ENCODE measurements around the gene METTL25B. TPM values are rescaled to one million over a fixed set of nuclear protein-coding genes. Genes with fewer than 3 reads are reported as not detected.

Gene METTL25B
- total RNA-seq, 4 donors from 2014 or later, result 12.9 to 28.0 (median 17.6) TPM

DNA sequence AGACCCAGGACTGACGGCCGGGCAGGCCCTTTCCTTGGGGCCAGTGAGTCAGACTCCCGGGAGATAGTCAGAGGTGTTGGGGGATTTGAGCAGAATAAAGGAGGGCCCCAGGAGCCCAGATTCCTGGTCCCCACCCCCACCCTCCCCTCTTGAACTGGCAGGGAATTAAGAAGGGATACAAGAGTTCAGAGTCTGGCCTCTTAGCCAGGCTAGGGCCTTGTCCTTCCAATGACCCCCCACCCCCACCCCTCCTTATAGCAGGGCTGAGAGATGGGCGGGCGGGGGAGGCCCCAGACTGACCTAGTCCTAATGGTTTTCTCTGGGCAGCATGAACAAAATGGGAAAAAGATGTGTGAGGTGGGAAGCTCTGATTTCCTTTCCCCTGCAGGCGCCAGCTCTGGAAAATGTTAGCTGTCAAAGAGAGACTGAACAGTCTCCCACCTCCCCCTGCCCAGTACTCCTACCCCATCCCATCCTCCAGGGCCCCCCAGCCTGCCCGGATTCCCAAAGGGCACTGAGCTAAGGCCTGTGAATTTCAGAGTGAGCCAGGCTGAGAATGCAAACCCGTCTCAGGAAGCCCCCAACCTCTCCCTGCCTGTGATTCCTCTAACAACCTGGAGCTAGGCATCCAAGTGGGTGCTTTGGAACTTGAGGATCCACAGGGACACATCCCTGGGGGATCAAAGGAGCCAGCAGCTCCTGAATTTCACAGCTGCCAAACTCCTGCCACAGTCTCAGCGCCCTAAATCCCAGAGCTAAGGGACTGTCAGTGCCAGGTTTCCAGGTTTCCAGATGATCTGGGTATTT is 17.1 kb upstream of the METTL25B start:
- intact Hi-C loops (cut with DNase I; ENCODE audit: low total_unique reads), result no loop called here
- no peak overlapping the region for H3K27ac ChIP-seq
- TF ChIP-seq, protein P1, sequence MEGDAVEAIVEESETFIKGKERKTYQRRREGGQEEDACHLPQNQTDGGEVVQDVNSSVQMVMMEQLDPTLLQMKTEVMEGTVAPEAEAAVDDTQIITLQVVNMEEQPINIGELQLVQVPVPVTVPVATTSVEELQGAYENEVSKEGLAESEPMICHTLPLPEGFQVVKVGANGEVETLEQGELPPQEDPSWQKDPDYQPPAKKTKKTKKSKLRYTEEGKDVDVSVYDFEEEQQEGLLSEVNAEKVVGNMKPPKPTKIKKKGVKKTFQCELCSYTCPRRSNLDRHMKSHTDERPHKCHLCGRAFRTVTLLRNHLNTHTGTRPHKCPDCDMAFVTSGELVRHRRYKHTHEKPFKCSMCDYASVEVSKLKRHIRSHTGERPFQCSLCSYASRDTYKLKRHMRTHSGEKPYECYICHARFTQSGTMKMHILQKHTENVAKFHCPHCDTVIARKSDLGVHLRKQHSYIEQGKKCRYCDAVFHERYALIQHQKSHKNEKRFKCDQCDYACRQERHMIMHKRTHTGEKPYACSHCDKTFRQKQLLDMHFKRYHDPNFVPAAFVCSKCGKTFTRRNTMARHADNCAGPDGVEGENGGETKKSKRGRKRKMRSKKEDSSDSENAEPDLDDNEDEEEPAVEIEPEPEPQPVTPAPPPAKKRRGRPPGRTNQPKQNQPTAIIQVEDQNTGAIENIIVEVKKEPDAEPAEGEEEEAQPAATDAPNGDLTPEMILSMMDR (IDR thresholded peaks at IDR 0.05 in 4 of 5, conservative IDR thresholded peaks at IDR 0.05 in 1 of 5), result no peak
- no peak for TF ChIP-seq POLR2A (IDR thresholded peaks at IDR 0.05)
- H3K27me3 ChIP-seq, result peaks cover 0 to 4% (median 2%) of the 10 kb centered on the region in 3 donors
- DNase-seq (no peak), ATAC-seq (no peak)
- no peaks in the 10 kb centered on the region for H3K9me3 ChIP-seq
- in situ Hi-C loops (cut with MboI; ENCODE audit: low sequenced_read_pairs in 4 of 4), result loop anchor here in 2 of 4 donors (10.0 to 25.0 kb wide), 2 partner anchors 151 to 174 kb away; partner anchors contain the start of genes INSRR (in 1 of the 2) and NTRK1 (in 1 of the 2)
- H3K4me3 ChIP-seq, result no peak overlapping the region
- H3K36me3 ChIP-seq, result no peaks in the 10 kb centered on the region
- H3K4me1 ChIP-seq, result peaks cover 4 to 7% of the 10 kb centered on the region in 2 donors

DNA sequence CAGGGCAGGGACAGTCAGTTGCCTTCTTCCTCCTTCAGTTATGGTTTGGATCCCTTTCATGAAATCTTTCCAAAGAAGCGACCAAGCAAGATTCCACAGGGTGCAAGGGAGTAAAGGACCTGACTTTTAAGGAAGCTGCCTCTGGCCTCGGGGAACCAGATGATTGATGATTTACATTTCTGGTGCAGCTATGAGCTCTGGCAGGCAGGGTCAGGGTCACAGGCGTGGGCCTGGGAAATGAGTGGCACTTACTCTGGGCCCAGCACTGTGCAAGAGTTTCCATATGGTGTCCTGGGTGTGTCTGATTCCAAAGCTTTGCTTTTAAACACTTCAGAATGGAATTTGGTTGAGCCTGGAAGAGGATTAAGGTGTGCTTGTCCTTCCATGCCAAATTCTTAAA is 15.6 kb upstream of the METTL25B start:
- in situ Hi-C loops (cut with MboI; ENCODE audit: low sequenced_read_pairs in 4 of 4), result loop anchor here in 2 of 4 donors (10.0 to 25.0 kb wide), 2 partner anchors 150 to 172 kb away; partner anchors contain the start of genes INSRR (in 1 of the 2) and NTRK1 (in 1 of the 2)
- no peak for ATAC-seq
- H3K9me3 ChIP-seq, result no peaks in the 10 kb centered on the region
- no peaks in the 10 kb centered on the region for H3K4me1 ChIP-seq
- intact Hi-C loops (cut with DNase I; ENCODE audit: low total_unique reads), result no loop called here
- DNase-seq, result no peak
- H3K27ac ChIP-seq, result no peak overlapping the region
- H3K27me3 ChIP-seq, result no peaks in the 10 kb centered on the region
- no peaks in the 10 kb centered on the region for H3K36me3 ChIP-seq
- TF ChIP-seq, protein P1 (IDR thresholded peaks at IDR 0.05 in 4 of 5, conservative IDR thresholded peaks at IDR 0.05 in 1 of 5), result no peak
- TF ChIP-seq POLR2A (IDR thresholded peaks at IDR 0.05), result no peak
- H3K4me3 ChIP-seq, result no peak overlapping the region

DNA sequence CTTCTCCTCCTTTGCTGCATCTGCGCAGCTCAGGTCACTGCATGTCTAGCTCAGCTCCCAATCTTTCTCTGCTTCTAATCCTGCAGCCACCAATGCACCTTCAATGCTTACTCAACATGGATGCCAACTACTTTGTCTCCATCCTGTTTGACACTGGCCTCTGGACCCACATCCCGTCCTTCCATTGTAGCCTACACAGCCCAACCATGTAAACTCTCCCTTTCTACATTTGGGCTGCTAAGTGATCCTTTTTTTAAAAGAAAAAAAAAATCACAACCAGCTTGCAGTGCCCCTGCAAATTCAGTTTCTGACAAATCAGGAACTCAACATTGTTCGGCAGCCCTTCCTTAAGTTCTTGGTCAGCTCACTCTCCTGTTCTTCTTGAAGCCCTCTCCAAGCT is 13.4 kb upstream of the METTL25B start:
- Histone ChIP-seq H3K9me3 (no peaks in the 10 kb centered on the region), H3K4me1 (no peaks in the 10 kb centered on the region), H3K36me3 (no peaks in the 10 kb centered on the region), H3K4me3 (no peak overlapping the region), H3K27ac (no peak overlapping the region), H3K27me3 (no peaks in the 10 kb centered on the region)
- TF ChIP-seq POLR2A (IDR thresholded peaks at IDR 0.05), result no peak
- TF ChIP-seq, protein P1 (IDR thresholded peaks at IDR 0.05 in 4 of 5, conservative IDR thresholded peaks at IDR 0.05 in 1 of 5), result no peak
- intact Hi-C loops (cut with DNase I; ENCODE audit: low total_unique reads), result no loop called here
- in situ Hi-C loops (cut with MboI; ENCODE audit: low sequenced_read_pairs in 4 of 4), result loop anchor here in 2 of 4 donors (10.0 to 25.0 kb wide), 2 partner anchors 147 to 170 kb away; partner anchors contain the start of genes INSRR (in 1 of the 2) and NTRK1 (in 1 of the 2)
- ATAC-seq, result no peak
- DNase-seq, result no peak

DNA sequence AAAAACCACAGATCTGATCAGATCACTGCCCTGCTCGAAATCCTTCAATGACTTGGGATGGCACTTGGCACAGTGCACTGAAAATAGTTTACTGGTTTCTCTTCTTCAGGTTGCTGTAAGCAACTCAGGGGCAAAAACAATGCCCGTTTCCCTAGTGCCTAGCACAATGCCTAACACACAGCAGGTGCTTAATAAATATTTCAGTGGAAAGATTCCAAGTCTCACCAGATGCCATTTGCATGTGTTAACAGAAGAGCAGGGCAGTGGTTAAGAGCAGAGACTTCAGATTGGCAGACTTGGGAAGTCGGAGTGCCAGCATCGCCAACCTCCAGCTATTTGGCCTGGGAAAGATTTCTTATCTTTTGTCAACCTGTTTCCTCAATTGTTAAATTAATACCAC is 10.9 kb upstream of the METTL25B start:
- Histone ChIP-seq H3K27me3 (no peaks in the 10 kb centered on the region), H3K27ac (no peak overlapping the region), H3K36me3 (peaks cover 3 to 15% of the 10 kb centered on the region in 2 donors), H3K4me1 (no peaks in the 10 kb centered on the region), H3K9me3 (no peaks in the 10 kb centered on the region), H3K4me3 (no peak overlapping the region)
- DNase-seq, result no peak
- TF ChIP-seq POLR2A (IDR thresholded peaks at IDR 0.05), result no peak
- TF ChIP-seq, protein P1 (IDR thresholded peaks at IDR 0.05 in 4 of 5, conservative IDR thresholded peaks at IDR 0.05 in 1 of 5), result no peak
- intact Hi-C loops (cut with DNase I; ENCODE audit: low total_unique reads) (no loop called here), in situ Hi-C loops (cut with MboI; ENCODE audit: low sequenced_read_pairs in 4 of 4) (loop anchor here in 2 of 4 donors (10.0 to 25.0 kb wide), 2 partner anchors 145 to 167 kb away; partner anchors contain the start of genes INSRR (in 1 of the 2) and NTRK1 (in 1 of the 2))
- no peak for ATAC-seq
